Fibroblast of the aortic adventitia (primary cell): ENCODE measurements around the gene MUC20. TPM values are rescaled to one million over a fixed set of nuclear protein-coding genes. Genes with fewer than 3 reads are reported as not detected.
"Not testable (repeated sequence)": the region's sequence is repeated elsewhere in the genome, so short reads cannot be mapped to it uniquely, and the experiment has no call there.

Experiments used
- DNase-seq: peaks from one replicate; pipeline ENCODE4 v3.0.0-alpha.2; 2010; ENCODE audit warnings: low read depth
- H3K4me3 ChIP-seq: 2 replicates; pipeline ENCODE4 v1.5.1; 2011; ENCODE audit warnings: low read depth, mild to moderate bottlenecking, control low read depth, low read length, moderate library complexity
- total RNA-seq: library from RNA; depleted of rRNA; stranded (reverse); fragments of >200 nt; gene quantifications from 2 replicates; pipeline ENCODE4 v1.2.3, GENCODE V29; 2012; ENCODE audit warnings: low replicate concordance
- TF ChIP-seq, protein P1 (sequence below): IDR thresholded peaks from 2 replicates; pipeline ENCODE4 v1.5.1; 2011; ENCODE audit warnings: mild to moderate bottlenecking, low read length, control low read depth, inconsistent platforms; ENCODE audit not compliant: insufficient read depth

Gene MUC20
- total RNA-seq, 1 donor = 0.63 TPM

DNA sequence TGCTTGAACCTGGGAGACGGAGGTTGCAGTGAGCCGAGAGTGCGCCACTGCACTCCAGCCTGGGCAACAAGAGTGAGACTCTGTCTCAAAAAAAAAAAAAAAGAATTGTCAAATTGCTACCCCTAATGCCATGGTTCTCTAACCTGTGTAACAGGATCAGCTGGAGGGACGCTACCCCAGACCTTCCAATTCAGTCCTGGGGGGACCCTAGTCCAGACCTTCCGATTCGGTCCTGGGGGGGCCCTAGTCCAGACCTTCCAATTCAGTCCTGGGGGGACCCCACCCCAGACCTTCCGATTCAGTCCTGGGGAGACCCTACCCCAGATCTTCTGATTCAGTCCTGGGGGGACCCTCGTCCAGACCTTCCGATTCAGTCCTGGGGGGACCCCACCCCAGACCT, 29.8 kb upstream of the MUC20 start:
- no peak for DNase-seq
- TF ChIP-seq, protein P1, sequence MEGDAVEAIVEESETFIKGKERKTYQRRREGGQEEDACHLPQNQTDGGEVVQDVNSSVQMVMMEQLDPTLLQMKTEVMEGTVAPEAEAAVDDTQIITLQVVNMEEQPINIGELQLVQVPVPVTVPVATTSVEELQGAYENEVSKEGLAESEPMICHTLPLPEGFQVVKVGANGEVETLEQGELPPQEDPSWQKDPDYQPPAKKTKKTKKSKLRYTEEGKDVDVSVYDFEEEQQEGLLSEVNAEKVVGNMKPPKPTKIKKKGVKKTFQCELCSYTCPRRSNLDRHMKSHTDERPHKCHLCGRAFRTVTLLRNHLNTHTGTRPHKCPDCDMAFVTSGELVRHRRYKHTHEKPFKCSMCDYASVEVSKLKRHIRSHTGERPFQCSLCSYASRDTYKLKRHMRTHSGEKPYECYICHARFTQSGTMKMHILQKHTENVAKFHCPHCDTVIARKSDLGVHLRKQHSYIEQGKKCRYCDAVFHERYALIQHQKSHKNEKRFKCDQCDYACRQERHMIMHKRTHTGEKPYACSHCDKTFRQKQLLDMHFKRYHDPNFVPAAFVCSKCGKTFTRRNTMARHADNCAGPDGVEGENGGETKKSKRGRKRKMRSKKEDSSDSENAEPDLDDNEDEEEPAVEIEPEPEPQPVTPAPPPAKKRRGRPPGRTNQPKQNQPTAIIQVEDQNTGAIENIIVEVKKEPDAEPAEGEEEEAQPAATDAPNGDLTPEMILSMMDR = no peak
- no peak overlapping the region for H3K4me3 ChIP-seq

DNA sequence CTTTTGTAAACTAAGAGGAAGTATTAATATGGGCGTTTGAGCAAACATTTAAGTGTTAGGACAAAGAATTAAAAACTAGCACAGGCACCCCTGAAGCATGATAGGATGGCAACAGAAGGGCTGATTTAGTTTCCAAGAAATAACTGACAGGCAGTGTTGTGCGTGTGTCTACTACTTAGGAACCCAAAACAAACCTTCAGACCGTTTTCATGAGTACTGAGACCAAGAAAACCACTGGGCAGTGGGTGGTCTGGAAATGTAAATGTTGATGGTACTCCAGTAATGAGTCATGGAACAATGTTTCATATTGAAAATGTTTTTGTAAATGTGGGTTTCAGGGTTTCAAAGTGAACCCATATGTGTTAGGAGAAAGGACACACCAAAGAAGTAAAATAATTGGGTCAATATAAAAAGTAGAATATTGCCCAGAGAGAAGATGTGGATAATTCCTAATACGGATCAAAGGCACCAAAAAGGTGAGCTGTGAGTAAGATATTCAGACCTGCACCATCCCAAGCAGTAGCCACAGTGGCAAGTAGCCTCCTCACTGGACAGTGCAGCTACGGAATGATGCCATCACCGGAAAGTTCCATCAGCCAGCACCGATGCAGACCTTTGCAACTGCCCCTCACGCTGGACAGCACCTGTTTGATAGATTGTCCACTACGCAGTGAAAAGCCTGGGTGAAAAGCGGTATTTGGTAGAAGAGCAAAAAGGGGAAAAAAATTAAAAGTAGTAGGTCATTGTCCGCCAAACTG, 29.0 kb upstream of the MUC20 start:
- not testable (repeated sequence) for DNase-seq

DNA sequence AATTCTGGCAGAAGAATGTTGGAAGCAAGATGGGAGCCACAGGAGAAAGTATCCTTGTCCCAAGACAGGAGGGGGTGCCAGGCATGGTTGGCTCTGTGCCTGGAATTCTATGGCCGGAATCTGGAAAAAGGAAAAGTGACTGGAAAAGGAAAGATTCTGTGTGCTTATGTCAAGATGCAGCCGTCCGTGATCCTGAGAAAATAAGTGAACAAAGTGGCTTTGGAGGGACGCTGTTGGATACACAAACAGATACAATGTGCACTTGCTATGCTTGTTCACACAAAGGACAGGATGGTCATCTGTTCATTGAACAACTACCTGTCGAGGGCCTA, 28.5 kb upstream of the MUC20 start:
- TF ChIP-seq, protein P1 = no peak
- H3K4me3 ChIP-seq = no peak overlapping the region
- DNase-seq = no peak

More for the DNA sequence above, 29.0 kb upstream of the MUC20 start:
- not testable (repeated sequence) for H3K4me3 ChIP-seq

DNA sequence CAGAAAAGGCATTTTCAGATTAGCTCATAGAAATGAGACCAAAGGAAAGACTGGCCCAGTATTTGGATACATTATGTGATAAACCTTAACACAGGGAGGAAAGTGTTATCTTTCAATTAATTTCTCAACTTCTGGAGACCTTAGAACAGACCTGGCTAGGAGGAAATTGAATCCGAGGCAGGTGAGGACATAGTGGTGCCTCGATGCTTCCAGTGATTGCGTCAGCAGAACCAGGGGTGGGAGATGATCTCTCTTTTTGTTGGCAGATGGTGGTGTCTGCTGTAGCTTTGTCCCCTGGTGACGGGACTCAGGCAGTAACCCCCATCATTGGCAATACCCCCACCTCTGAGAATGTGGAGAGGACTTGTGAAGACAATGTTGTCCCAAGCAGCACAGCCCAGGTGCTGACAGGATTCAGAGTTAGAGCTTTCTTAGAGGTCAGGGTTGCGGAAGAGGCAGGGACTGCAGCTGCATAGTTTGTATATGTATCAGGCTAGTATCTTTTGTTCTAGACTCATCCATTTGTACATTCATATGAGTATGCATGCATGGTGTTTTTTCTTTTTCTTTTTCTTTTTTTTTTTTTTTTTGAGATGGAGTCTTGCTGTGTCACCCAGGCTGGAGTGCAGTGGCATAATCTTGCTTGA, 27.9 kb upstream of the MUC20 start:
- DNase-seq = no peak
- no peak overlapping the region for H3K4me3 ChIP-seq
- TF ChIP-seq, protein P1 = no peak

DNA sequence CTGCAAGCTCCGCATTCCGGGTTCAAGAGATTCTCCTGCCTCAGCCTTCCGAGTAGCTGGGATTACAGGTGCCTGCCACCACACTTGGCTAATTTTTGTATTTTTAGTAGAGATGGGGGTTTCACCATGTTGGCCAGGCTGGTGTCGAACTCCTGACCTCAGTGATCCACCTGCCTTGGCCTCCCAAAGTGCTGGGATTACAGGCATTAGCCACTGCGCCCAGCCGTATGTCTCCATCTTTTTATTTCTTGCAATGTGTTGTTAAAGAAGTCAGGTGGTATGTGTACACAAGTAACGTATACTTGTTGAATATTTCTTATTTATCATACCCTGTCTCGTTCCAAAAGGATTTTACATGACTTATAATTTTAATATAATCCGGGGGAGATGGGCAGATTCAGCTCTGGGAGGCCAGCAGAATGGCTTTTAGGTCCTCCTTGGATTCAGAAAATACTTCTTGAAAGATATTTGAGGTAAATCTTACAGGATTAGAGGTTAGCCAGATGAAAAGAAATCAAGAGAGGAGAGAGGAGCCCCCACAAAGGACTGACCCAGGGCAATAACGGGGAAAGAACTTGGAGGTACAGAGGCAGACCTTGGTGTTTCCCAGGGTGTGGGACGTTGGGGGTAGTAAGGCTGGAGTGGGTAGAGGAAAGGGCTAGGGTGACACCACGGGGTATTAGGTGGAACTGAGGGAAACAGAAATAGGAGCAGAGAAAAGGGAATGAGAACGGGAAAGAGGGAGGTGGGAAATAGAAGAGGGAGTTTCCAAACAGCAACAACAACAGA, 27.2 kb upstream of the MUC20 start:
- TF ChIP-seq, protein P1 = no peak
- no peak for DNase-seq
- no peak overlapping the region for H3K4me3 ChIP-seq

DNA sequence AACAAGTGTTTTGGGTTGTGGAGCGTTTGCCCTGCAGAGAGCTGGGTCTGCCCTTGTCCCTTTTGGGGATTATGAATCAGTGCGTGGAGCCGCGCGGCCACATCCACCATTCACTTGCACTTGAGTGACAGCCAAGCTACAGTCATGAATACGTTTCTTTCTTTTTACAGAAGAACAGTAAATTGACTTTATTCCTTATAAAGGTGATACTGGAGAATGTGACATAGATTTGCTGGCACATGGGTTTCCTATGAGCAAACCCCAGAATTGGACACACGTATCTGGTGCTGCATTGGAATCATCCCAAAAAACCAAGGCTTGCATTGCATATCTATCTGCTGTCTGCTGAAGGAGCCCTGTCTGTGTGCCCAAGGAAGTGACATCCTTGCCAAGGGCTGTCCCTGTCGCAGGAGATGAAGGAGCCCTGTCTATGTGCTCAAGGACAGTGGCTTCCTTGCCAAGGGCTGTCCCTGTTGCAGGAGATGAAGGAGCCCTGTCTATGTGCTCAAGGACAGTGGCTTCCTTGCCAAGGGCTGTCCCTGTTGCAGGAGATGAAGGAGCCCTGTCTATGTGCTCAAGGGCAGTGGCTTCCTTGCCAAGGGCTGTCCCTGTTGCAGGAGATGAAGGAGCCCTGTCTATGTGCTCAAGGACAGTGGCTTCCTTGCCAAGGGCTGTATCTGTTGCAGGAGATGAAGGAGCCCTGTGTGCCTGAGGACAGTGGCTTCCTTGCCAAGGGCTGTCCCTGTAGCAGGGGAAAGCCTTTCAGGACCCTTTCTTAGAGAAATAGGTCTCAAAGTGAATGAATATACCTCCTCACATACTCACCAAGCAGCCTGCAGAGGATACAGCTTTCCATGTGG, 26.3 kb upstream of the MUC20 start:
- not testable (repeated sequence) for DNase-seq, H3K4me3 ChIP-seq

DNA sequence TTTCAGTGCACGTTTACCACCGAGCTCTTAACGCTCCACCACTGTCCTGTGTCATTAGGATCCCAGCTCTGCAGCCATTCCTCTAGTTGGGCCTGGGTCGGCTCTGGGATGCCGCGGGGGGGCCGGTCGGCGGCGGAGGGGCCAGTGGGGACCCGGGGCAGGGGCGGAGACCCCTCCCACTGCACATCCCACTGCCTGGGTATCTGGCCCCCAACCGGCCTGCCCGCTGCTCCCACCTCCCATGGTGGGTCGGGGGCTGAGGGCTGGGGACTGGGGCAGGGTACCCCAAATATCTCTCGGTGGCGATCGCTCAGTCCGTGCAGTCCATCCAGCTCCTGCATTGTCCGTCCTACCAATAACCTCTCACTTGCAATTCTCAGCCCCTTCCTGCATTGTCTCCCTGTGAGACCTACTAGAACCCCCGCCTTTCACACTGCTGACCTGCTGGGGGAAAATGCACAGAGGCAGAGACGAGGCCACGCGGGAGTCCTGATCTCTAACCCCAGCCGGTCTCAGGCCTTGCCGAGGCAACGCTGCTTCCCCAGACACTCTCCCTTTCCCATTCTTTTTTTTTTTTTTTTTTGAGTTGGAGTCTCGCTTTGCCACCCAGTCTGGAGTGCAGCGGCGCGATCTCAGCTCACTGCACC, 24.0 kb upstream of the MUC20 start:
- TF ChIP-seq, protein P1 = no peak
- H3K4me3 ChIP-seq = no peak overlapping the region
- no peak for DNase-seq
